ENCODE data around the gene NCLN. TPM values are rescaled to one million over a fixed set of nuclear protein-coding genes. Genes with fewer than 3 reads are reported as not detected.
"Not testable (repeated sequence)": the region's sequence is repeated elsewhere in the genome, so short reads cannot be mapped to it uniquely, and the experiment has no call there.

The NCLN gene
- total RNA-seq, 4 donors from 2014 or later, result 18.2 to 54.4 (median 43.1) TPM

GRCh38 chr19:3153286-3154230, 32.2 kb upstream of the NCLN start:
- Histone ChIP-seq H3K27me3 (peaks cover 4 to 7% (median 6%) of the 10 kb centered on the region in 3 donors), H3K27ac (no peak overlapping the region), H3K4me1 (no peaks in the 10 kb centered on the region), H3K9me3 (no peaks in the 10 kb centered on the region), H3K36me3 (no peaks in the 10 kb centered on the region), H3K4me3 (no peak overlapping the region)
- ATAC-seq (no peak), DNase-seq (no peak)
- intact Hi-C loops (cut with DNase I; ENCODE audit: low total_unique reads), result no loop called here
- in situ Hi-C loops (cut with MboI; ENCODE audit: low sequenced_read_pairs in 4 of 4), result loop anchor here in 1 of 4 donors (25.0 kb wide), 1 partner anchor 191 kb away; no protein-coding TSS in a partner anchor
- no peak for TF ChIP-seq POLR2A (IDR thresholded peaks at IDR 0.05)
- no peak for TF ChIP-seq CTCF (IDR thresholded peaks at IDR 0.05 in 4 of 5, conservative IDR thresholded peaks at IDR 0.05 in 1 of 5)

- H3K9me3 ChIP-seq; ATAC-seq; DNase-seq; H3K27me3 ChIP-seq; H3K4me1 ChIP-seq; intact Hi-C loops (cut with DNase I; ENCODE audit: low total_unique reads); H3K4me3 ChIP-seq; H3K36me3 ChIP-seq: not testable (repeated sequence)
- H3K27ac ChIP-seq, result peak overlapping the region; percentile 46 to 56 (median 52)
- in situ Hi-C loops (cut with MboI; ENCODE audit: low sequenced_read_pairs in 4 of 4), result loop anchor here in 1 of 4 donors (25.0 kb wide), 1 partner anchor 192 kb away; no protein-coding TSS in a partner anchor
Measured at GRCh38 chr19:3154447-3154846, 31.3 kb upstream of the NCLN start.

GRCh38 chr19:3154957-3155736, 30.6 kb upstream of the NCLN start:
- Histone ChIP-seq H3K27me3 (peaks cover 0 to 4% (median 2%) of the 10 kb centered on the region in 3 donors), H3K27ac (peak overlapping the region; percentile 46 to 56 (median 52)), H3K4me3 (no peak overlapping the region), H3K4me1 (no peaks in the 10 kb centered on the region), H3K36me3 (no peaks in the 10 kb centered on the region), H3K9me3 (no peaks in the 10 kb centered on the region)
- ATAC-seq, result peak; percentile 77 to 86
- intact Hi-C loops (cut with DNase I; ENCODE audit: low total_unique reads), result no loop called here
- in situ Hi-C loops (cut with MboI; ENCODE audit: low sequenced_read_pairs in 4 of 4), result loop anchor here in 1 of 4 donors (25.0 kb wide), 1 partner anchor 193 kb away; no protein-coding TSS in a partner anchor
- peak; percentile 12 to 30 for TF ChIP-seq POLR2A (IDR thresholded peaks at IDR 0.05)
- TF ChIP-seq CTCF (IDR thresholded peaks at IDR 0.05 in 4 of 5, conservative IDR thresholded peaks at IDR 0.05 in 1 of 5), result no peak
- DNase-seq, result peak; percentile 39 to 52

GRCh38 chr19:3157096-3157845, 28.5 kb upstream of the NCLN start:
- no peaks in the 10 kb centered on the region for H3K27me3 ChIP-seq
- DNase-seq, result no peak
- no peaks in the 10 kb centered on the region for H3K36me3 ChIP-seq
- TF ChIP-seq POLR2A (IDR thresholded peaks at IDR 0.05), result no peak
- TF ChIP-seq CTCF (IDR thresholded peaks at IDR 0.05 in 4 of 5, conservative IDR thresholded peaks at IDR 0.05 in 1 of 5), result no peak
- ATAC-seq, result no peak
- no peak overlapping the region for H3K27ac ChIP-seq
- H3K4me3 ChIP-seq, result no peak overlapping the region
- H3K9me3 ChIP-seq, result no peaks in the 10 kb centered on the region
- in situ Hi-C loops (cut with MboI; ENCODE audit: low sequenced_read_pairs in 4 of 4) (loop anchor here in 1 of 4 donors (25.0 kb wide), 1 partner anchor 195 kb away; no protein-coding TSS in a partner anchor), intact Hi-C loops (cut with DNase I; ENCODE audit: low total_unique reads) (no loop called here)
- H3K4me1 ChIP-seq, result no peaks in the 10 kb centered on the region
